A204.1 (cell line): ENCODE measurements around the gene GJA1.

Experiments used
- FAIRE-seq: peaks from 2 replicates; lab custom pipeline; 2012; peaks lifted over from hg19 to GRCh38; lab: Jason Lieb, UNC

GJA1 gene

GRCh38 chr6:121491576-121491975 is 56.1 kb downstream of the GJA1 start:
- no peak for FAIRE-seq

GRCh38 chr6:121492536-121492935 is 57.1 kb downstream of the GJA1 start:
- FAIRE-seq: no peak

- FAIRE-seq: no peak
Observed at GRCh38 chr6:121497970-121498375, 62.5 kb downstream of the GJA1 start.

GRCh38 chr6:121498481-121499276 is 63.2 kb downstream of the GJA1 start:
- FAIRE-seq: no peak
